ENCODE measurements around the gene MT2A. TPM values are rescaled to one million over a fixed set of nuclear protein-coding genes. Genes with fewer than 3 reads are reported as not detected.

The MT2A gene
- total and polyA plus RNA-seq, 2 of the 13 experiments (the other 11 are each of a cell fraction or from before 2014, with no cell fraction given) = 135 to 371 TPM

GRCh38 chr16:56647641-56648431 lies 39.5 kb downstream of the MT2A start (continued):
- TF ChIP-seq ZNF800 (CRISPR knock-in tag; IDR thresholded peaks at IDR 0.05) (peak; percentile 86; the same call in 1 of the 2 replicates), ZNF33B (CRISPR knock-in tag; IDR thresholded peaks at IDR 0.05) (0 out of 2 replicates have a peak, but pooled peaks have one; percentile 20), DMAP1 (CRISPR knock-in tag; IDR thresholded peaks at IDR 0.05) (0 out of 2 replicates have a peak, but pooled peaks have one; percentile 39), ZNF772 (CRISPR knock-in tag; IDR thresholded peaks at IDR 0.05) (0 out of 2 replicates have a peak, but pooled peaks have one; percentile 26), ZFP90 (CRISPR knock-in tag; IDR thresholded peaks at IDR 0.05; ENCODE audit: borderline replicate concordance) (no peak), MAX (IDR thresholded peaks at IDR 0.05) (peak; percentile 67), KDM2A (CRISPR knock-in tag; IDR thresholded peaks at IDR 0.05; ENCODE audit: borderline replicate concordance, low read depth) (peak; percentile 48; the same call in 1 of the 2 replicates), ZNF263 (CRISPR knock-in tag; IDR thresholded peaks at IDR 0.05) (0 out of 2 replicates have a peak, but pooled peaks have one; percentile 22), ZFX (CRISPR knock-in tag; IDR thresholded peaks at IDR 0.05; ENCODE audit: low read depth) (peak; percentile 58; the same call in 1 of the 2 replicates), FIP1L1 (IDR thresholded peaks at IDR 0.05; ENCODE audit: borderline replicate concordance, insufficient read depth, low read depth, low read length) (no peak), ZNF460 (CRISPR knock-in tag; IDR thresholded peaks at IDR 0.05; ENCODE audit: borderline replicate concordance) (no peak), ATF3 (CRISPR knock-in tag; IDR thresholded peaks at IDR 0.05) (0 out of 2 replicates have a peak, but pooled peaks have one; percentile 13), ZNF770 (CRISPR knock-in tag; IDR thresholded peaks at IDR 0.05) (0 out of 2 replicates have a peak, but pooled peaks have one; percentile 26), ZNF543 (CRISPR knock-in tag; IDR thresholded peaks at IDR 0.05) (no peak), ZNF292 (CRISPR knock-in tag; IDR thresholded peaks at IDR 0.05; ENCODE audit: borderline replicate concordance, low read depth) (peak; percentile 34; the same call in 1 of the 2 replicates), SRSF9 (IDR thresholded peaks at IDR 0.05; ENCODE audit: borderline replicate concordance, insufficient read depth, low read depth, low read length, poor library complexity, severe bottlenecking) (no peak), NFKB2 (CRISPR knock-in tag; IDR thresholded peaks at IDR 0.05; ENCODE audit: borderline replicate concordance) (peak; percentile 37; the same call in 1 of the 2 replicates), TFDP1 (CRISPR knock-in tag; IDR thresholded peaks at IDR 0.05; ENCODE audit: borderline replicate concordance) (peak; percentile 74; the same call in 1 of the 2 replicates), ZNF777 (CRISPR knock-in tag; IDR thresholded peaks at IDR 0.05) (no peak; the same call in 1 of the 2 replicates), ZNF230 (CRISPR knock-in tag; IDR thresholded peaks at IDR 0.05) (no peak), ZNF782 (CRISPR knock-in tag; IDR thresholded peaks at IDR 0.05; ENCODE audit: borderline replicate concordance) (no peak)
